ENCODE data around the gene SLC12A8.

The SLC12A8 gene

DNA sequence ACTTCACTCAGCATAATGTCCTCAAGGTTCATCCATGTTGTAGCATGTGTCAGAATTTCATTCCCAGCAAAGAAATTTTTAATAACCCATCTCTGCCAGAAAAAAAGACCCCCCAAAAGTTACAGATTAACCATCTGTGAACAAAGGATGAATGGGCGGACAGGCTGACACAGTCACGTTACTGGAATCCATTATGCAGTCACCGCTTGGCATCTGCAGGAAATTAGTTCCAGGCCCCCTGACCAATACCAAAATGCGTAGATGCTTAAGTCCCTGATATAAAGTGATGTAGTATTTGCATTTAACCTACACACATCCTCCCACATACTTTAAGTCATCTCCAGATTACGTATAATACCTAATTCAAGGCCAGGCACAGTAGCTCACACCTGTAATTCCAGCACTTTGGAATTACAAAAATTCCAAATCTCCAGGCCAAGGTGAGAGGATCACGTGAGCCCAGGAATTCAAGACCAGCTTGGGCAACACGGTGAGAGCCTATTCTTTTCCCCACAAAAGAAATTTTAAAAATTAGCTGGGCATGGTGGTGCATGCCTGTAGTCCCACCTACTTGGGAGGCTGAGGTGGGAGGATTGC lies 1.5 kb upstream of the SLC12A8 start:
- DNase-seq = peak; percentile 38

GRCh38 chr3:125213364-125213755 lies 812 bp upstream of the SLC12A8 start:
- DNase-seq = no peak

DNA sequence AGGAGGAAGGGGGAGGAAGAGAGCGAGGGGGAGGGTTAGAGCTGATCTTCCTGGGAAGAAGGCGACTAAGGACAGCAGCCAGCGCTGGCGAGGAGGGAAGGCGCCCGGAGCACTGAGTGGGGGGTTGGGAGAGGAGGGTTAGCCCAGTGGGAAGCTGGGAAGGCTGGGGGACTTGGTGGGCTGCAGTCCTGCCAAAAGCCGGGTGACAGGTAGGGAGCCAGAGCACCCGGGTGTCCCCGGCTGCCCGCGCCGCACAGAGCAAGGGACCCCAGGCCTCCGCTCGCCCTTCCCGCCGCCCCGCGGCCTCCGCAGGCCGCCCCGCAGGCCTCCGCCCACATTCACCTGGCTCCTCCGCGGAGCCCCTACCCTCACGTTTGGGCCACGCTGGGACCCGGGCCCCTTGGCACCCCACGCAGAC lies 448 bp downstream of the SLC12A8 start:
- DNase-seq = peak; percentile 69

- no peak for DNase-seq
Observed at GRCh38 chr3:125211523-125212090, 941 bp downstream of the SLC12A8 start.

DNA sequence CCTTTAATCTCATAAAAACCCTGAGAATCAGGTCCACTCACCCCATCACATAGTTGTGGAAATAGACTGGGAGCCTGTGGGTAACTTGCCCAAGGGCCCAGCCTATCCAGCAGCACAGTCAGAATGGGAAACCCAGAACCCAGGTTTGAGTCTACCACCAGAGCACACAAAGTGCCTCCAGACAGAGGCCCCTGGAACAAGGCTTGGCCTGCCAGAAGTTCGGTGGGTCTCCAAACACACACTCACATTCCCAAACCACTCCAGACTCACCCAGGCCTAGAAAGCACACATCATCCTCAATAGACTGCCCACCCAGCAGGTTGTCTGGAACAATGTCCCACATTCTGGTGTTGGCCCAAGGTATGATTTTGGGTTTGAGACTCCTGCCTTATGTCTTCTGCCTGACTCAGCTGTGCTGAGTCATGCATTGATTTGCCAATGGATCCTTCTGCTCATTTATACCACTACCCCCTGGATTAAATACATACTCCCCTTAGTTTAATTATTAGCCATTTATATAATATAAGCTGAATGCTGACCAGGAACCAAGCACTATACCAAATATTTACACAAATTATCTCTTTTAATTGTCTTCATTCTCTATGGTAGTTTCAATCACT lies 4.5 kb downstream of the SLC12A8 start:
- DNase-seq = no peak

GRCh38 chr3:125207507-125207906 lies 5.0 kb downstream of the SLC12A8 start:
- DNase-seq = no peak

GRCh38 chr3:125206934-125207333 lies 5.6 kb downstream of the SLC12A8 start:
- no peak for DNase-seq

DNA sequence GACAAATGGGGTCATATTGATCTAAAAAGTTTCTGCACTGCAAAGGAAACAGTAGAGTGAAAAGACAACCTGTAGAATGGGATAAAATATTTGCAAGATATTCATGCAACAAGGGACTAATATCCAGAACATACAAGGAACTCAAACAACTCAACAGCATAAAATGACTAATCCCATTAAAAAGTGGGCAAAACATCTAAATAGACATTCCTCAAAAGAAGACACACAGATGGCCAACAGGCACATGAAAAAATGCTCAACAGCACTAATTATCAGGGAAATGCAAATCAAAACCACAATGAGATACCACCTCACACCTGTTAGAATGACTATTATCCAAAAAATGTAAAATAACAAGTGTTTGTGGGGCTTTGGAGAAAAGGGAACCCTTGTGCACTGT lies 8.8 kb downstream of the SLC12A8 start:
- no peak for DNase-seq

DNA sequence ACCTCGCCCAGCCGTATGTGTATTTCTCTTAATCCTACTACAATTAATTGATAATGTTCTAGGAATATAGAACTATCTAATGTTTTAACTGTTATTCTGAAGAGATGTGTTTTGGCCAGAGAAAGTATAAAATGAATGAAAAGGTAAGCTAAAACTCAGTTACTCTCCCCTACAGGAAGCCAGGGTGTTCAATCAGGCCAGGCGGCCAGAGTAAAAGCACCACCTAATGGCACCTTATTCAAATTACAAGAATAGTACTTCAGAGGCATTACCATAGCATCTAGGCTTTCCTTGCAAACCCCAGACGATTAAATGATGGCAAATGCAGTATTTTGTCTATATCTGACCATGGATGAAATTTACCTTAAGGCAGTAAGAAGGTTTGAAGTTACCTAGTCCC lies 10.4 kb downstream of the SLC12A8 start:
- DNase-seq = no peak

DNA sequence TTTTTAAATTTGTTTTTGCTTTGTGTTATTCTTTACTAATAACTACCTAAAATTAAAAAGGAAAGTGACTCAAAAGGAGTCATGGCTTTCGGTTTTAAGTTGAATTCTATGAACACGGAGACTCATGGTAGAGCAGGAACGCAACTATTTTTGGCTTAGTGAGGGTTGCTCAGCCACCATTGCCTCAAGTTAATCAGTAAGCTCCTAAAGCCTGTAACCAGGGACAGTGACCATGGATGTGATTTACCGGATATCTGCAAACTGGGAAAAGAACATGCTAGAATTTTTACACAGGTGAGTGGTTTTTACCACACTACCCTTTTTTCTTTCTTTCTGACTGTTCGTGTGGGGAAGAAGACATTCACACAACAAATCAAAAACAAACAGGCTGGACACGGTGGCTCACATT lies 11.8 kb downstream of the SLC12A8 start:
- DNase-seq = no peak

GRCh38 chr3:125194849-125195601 lies 17.5 kb downstream of the SLC12A8 start:
- DNase-seq = peak; percentile 33

- no peak for DNase-seq
Observed at GRCh38 chr3:125194061-125194848, 18.3 kb downstream of the SLC12A8 start.

DNA sequence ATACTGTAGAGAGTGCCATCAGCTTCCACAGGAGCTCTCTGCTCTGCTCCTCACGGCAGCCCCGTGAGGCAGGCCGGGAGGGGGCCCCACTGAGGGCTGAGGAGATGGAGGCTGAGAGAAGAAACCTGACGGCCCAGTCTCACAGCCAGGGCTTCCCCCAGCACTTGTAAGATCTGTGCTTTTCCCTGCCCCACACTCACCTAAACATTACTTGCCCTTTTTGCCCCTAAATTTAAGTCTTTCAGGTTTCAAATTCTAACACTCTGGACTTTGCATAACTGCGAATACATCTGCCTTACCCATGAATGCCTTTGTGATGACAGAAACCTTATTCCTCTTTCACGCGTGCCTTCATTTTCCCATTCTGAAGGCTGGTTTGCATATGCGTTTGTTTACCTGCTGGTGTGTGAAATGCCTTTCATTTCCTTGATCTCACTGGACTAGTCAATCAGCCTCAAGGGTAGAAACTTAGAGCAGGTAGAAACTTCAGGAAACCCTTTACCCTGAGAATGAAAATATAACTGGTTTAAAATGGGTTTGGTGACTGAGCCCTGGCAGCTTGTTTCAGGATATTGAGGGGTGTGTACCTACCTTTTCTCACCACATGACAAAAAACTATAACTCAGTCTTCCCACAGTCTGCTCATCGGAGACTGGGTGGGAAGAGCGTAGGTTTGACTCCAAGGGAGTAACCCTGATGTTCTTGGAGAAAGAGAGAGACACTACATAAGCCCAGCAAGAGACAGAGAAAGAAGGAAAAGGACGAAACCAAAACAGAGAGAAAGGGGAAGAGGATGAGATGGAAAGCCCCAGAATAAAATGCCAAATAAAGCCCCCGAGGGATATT lies 20.1 kb downstream of the SLC12A8 start:
- DNase-seq = no peak

DNA sequence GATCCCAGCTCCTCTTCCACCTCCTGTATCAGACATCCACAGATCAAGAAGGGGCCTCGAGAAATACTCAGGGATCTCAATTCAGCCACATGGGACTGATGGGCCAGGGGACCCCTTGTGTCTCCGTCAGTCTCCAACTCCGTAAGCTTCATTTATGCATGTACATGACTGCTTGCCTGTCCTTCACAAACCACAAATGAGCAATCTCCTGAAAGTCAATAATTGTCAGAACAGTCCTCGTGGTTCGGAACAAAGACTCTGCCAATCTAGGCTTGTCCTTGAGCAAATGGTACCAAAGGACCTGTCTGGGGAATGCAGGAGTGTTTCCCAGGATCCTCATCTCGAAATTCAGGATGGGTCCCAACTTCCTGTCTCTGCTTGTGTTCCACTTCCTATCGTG lies 20.8 kb downstream of the SLC12A8 start:
- DNase-seq = no peak

GRCh38 chr3:125191256-125191655 lies 21.3 kb downstream of the SLC12A8 start:
- no peak for DNase-seq

DNA sequence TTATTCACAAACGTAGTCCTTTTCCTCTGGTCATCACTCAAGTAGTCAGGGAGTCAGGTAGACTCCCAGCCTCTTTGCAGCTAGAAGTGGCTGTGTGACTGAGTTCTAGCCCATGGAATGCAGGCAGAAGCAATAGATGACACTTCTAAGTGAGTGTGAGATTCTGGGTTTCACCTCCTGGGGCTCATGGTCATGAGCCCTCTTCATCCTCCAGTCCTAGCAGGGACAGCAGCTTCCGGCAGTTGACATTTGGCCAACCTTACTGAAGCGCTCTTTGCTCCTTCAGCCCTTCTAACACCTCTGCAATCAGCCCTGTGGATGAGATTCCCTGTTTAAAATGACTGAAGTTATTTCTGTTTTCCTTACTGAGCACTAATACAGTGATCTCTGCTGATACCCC lies 21.8 kb downstream of the SLC12A8 start:
- no peak for DNase-seq

- no peak for DNase-seq
Observed at GRCh38 chr3:125189378-125190165, 23.0 kb downstream of the SLC12A8 start.

DNA sequence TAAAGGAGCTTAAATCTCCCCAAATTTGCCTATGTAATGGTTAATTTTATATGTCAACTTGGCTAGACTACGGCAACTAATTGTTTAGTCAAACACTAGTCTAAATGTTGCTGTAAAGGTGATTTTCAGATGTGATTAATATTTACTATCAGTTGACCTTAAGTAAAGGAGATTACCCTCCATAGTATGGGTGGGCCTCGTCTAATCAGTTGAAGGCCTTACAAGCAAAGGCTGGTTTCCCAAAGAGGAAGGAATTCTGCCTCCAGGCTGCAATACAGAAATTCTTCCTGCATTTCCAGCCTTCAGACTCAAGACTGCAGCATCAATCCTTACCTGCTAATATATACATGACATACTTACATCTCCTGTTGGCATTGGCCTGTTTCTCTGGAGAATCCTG lies 23.6 kb downstream of the SLC12A8 start:
- no peak for DNase-seq

DNA sequence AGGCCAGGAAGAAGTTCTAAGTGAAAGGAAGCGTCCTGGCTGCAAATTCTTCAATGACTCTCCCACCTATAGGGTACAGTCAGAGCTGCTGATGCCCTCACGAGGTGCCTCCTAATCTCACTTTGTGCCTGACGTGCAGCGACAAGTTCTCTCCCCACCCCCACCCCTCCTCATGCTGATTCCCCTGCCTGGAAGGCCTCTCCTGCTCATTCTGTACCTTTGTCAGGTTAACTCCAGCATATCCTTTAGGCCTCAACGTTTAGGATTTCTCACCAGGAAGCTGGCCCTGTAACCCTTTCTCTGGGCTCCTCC lies 25.0 kb downstream of the SLC12A8 start:
- no peak for DNase-seq

DNA sequence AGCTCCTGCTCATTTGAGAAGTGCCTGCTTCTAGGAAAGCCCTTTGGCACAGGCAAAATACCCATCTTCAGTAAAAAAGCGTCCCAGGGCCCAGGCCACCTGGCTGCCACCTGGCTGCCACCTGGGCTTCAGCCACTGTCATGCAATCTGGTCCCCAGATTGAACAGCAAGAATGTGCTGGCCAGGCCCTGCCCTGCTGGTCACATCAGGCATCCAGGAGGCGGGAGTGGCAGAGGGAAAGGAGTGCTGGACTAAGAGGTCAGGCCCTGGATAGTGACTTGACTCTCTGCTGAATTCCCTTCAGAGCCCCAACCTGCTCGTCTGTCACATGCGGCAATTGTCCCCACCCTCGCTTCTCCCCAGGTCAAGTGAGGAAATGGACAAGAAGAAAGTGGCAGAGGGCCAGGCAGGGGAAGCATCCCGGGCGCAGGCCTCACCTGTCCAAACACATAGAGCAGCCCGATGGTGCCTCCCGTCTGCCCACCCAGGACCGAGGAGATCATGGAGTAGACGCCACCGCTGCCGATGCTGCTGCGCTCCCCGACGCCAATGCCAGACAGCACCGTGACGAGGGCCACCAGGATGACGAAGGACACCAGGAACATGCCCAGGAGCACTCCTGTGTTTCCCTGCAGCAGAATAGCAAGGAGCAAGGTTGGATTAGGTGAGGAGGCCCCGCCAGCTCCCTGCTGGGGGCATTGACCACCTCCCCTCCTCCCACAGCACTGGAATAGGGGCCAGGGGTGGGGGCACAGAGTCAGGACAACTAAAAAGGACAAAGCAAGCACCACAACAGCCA lies 25.5 kb downstream of the SLC12A8 start:
- no peak for DNase-seq

Data from eye (tissue), 1 donor.